ENCODE results near the gene MED26. TPM values are rescaled to one million over a fixed set of nuclear protein-coding genes. Genes with fewer than 3 reads are reported as not detected.
"Not testable (repeated sequence)": the region's sequence is repeated elsewhere in the genome, so short reads cannot be mapped to it uniquely, and the experiment has no call there.

The MED26 gene
- total RNA-seq, 1 donor from 2014 or later, result 13.3 TPM

DNA sequence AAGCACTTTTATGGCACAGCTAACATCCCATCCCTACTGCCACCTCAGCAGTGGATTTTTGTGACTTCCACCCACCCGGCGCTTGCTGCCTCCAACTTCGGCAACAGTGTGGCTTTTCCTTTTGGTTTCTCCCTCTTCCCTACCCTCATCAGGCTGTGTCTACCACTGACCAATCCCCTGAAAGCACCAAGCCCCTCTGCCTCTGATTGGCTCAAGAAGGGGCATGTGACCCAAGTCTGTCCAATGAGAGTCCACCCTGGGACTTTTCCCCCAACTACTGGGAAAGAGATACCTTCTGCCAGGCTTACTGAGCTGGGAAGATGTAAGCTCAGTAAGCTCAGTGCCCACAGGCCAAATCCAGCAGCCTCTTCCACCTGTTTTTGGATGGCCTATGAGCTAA lies 26.1 kb upstream of the MED26 start:
- no peaks in the 10 kb centered on the region for H3K9me3 Mint-ChIP-seq
- TF ChIP-seq, protein P1, sequence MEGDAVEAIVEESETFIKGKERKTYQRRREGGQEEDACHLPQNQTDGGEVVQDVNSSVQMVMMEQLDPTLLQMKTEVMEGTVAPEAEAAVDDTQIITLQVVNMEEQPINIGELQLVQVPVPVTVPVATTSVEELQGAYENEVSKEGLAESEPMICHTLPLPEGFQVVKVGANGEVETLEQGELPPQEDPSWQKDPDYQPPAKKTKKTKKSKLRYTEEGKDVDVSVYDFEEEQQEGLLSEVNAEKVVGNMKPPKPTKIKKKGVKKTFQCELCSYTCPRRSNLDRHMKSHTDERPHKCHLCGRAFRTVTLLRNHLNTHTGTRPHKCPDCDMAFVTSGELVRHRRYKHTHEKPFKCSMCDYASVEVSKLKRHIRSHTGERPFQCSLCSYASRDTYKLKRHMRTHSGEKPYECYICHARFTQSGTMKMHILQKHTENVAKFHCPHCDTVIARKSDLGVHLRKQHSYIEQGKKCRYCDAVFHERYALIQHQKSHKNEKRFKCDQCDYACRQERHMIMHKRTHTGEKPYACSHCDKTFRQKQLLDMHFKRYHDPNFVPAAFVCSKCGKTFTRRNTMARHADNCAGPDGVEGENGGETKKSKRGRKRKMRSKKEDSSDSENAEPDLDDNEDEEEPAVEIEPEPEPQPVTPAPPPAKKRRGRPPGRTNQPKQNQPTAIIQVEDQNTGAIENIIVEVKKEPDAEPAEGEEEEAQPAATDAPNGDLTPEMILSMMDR (IDR thresholded peaks at IDR 0.05; ENCODE audit: unreplicated experiment), result no peak
- H3K36me3 Mint-ChIP-seq, result peaks cover 55% of the 10 kb centered on the region
- peaks cover 10% of the 10 kb centered on the region for H3K4me1 Mint-ChIP-seq
- H3K27ac Mint-ChIP-seq, result no peak overlapping the region
- H3K4me3 Mint-ChIP-seq, result no peak overlapping the region
- no peaks in the 10 kb centered on the region for H3K27me3 Mint-ChIP-seq (ENCODE audit: low read depth)
- no peak for DNase-seq (ENCODE audit: low spot score in 2 of 2, unreplicated experiment in 2 of 2)

DNA sequence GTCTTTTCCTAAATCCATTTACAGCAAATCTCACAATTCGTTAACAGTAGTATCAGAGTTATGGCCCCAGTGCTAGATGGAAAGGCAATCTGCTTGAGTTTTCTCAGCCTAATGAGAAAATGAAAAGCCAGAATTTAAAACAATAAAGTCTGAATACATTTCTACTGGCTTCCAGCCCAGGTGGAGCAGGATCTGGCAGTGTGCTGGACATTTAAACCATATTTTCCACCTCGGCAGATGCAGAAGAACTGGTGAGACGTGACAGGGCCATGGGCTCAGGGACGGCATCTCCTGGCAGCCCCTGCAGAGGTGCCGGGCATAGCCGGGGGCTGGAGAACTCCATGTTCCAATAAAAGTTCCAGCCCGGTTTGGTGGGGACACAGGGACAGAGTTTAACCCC lies 24.9 kb upstream of the MED26 start:
- Mint-ChIP-seq H3K9me3 (no peaks in the 10 kb centered on the region), H3K4me3 (no peak overlapping the region), H3K36me3 (peaks cover 55% of the 10 kb centered on the region), H3K27ac (no peak overlapping the region), H3K27me3 (ENCODE audit: low read depth) (no peaks in the 10 kb centered on the region), H3K4me1 (no peaks in the 10 kb centered on the region)
- TF ChIP-seq, protein P1 (IDR thresholded peaks at IDR 0.05; ENCODE audit: unreplicated experiment), result no peak
- DNase-seq (ENCODE audit: low spot score in 2 of 2, unreplicated experiment in 2 of 2), result no peak

DNA sequence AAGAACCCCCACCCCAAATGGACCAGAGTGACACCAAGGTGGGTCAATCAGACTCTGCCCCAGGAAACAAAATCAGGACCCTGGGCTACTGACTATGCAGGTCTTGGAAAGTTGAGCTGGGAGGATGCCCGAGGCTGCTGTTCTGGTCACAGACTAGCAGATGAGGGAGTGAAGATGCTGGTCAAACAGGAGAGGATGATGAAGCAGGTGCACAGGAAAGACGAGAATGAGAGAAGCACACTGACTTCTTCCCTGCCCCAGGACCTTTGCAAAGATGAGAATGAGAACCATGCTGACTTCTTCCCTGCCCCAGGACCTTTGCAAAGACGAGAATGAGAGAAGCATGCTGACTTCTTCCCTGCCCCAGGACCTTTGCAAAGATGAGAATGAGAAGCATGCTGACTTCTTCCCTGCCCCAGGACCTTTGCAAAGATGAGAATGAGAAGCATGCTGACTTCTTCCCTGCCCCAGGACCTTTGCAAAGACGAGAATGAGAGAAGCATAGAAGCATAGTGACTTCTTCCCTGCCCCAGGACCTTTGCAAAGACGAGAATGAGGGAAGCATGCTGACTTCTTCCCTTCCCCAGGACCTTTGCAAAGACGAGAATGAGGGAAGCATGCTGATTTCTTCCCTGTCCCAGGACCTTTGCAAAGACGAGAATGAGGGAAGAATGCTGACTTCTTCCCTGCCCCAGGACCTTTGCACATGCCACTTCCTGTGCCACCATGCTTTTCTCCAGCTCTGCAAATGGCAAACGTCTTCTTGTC lies 23.6 kb upstream of the MED26 start:
- H3K27ac Mint-ChIP-seq; H3K4me3 Mint-ChIP-seq; H3K4me1 Mint-ChIP-seq; H3K9me3 Mint-ChIP-seq; H3K27me3 Mint-ChIP-seq (ENCODE audit: low read depth); DNase-seq (ENCODE audit: low spot score in 2 of 2, unreplicated experiment in 2 of 2): not testable (repeated sequence)
- peaks cover 50% of the 10 kb centered on the region for H3K36me3 Mint-ChIP-seq

DNA sequence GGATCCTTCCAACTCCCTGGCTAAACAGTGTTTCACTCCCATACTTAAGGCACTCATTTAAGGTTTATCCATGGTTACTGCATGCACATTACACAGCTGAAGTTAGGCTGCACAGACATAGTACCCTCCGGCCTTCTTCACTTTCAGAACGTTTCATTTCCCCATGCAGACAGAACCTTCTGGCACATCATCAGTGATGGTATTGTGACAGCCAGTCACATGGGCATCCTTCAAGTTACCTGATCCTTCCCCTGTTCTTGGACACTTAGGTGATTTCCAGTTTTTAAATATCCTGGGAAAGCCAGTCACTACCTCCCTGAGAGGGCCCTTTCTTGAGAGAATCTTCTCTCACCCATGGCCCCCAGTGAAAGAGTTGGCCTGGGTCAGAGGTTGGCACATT lies 22.8 kb upstream of the MED26 start:
- TF ChIP-seq, protein P1 (IDR thresholded peaks at IDR 0.05; ENCODE audit: unreplicated experiment), result no peak
- H3K4me3 Mint-ChIP-seq, result no peak overlapping the region
- no peaks in the 10 kb centered on the region for H3K4me1 Mint-ChIP-seq
- H3K27me3 Mint-ChIP-seq (ENCODE audit: low read depth), result no peaks in the 10 kb centered on the region
- no peak overlapping the region for H3K27ac Mint-ChIP-seq
- DNase-seq (ENCODE audit: low spot score in 2 of 2, unreplicated experiment in 2 of 2), result no peak
- H3K36me3 Mint-ChIP-seq, result peaks cover 49% of the 10 kb centered on the region
- H3K9me3 Mint-ChIP-seq, result no peaks in the 10 kb centered on the region

DNA sequence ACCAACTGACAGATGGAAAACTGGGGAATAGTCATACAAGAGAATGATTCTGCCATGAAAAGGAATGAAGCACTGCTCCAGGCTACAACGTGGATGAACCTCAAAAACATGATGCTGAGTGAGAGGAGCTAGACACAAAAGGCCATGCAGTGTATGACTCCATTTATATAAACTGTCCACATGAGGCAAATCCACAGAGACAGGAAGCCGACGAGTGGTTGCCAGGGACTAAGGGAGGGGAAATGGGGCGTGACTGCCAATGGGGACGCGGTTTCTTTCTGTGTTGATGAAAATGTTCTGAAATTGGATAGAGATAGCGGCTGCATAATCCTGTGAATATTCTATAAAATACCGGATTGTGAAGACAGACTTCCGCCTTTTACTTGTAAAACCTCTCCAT lies 21.7 kb upstream of the MED26 start:
- Mint-ChIP-seq H3K27me3 (ENCODE audit: low read depth) (no peaks in the 10 kb centered on the region), H3K4me1 (no peaks in the 10 kb centered on the region), H3K36me3 (peaks cover 52% of the 10 kb centered on the region), H3K4me3 (no peak overlapping the region), H3K27ac (no peak overlapping the region), H3K9me3 (no peaks in the 10 kb centered on the region)
- TF ChIP-seq, protein P1 (IDR thresholded peaks at IDR 0.05; ENCODE audit: unreplicated experiment), result no peak
- no peak for DNase-seq (ENCODE audit: low spot score in 2 of 2, unreplicated experiment in 2 of 2)

DNA sequence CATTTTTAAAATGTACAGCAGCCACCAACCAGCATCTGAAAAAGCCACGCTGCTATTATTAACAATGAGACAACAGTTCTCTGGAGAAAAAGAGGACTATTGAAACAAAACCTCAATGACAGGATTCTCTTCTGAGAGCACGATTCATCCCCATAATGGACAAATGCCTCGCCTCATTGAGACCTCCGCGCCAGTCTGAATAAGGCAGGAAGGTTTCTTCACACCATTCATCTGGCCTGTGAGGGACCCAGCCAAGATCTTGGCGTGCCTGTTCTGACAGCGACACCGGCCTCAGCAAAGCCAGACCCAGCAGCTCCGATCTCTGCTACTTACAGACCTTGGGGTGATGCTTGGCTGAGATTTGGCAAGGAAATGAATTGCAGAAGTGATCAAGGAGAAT lies 17.1 kb upstream of the MED26 start:
- no peaks in the 10 kb centered on the region for H3K27me3 Mint-ChIP-seq (ENCODE audit: low read depth)
- H3K36me3 Mint-ChIP-seq, result peaks cover 39% of the 10 kb centered on the region
- H3K9me3 Mint-ChIP-seq, result no peaks in the 10 kb centered on the region
- no peaks in the 10 kb centered on the region for H3K4me1 Mint-ChIP-seq
- TF ChIP-seq, protein P1 (IDR thresholded peaks at IDR 0.05; ENCODE audit: unreplicated experiment), result no peak
- no peak for DNase-seq (ENCODE audit: low spot score in 2 of 2, unreplicated experiment in 2 of 2)
- H3K4me3 Mint-ChIP-seq, result no peak overlapping the region
- no peak overlapping the region for H3K27ac Mint-ChIP-seq

Data from mesothelial cell of epicardium (in vitro differentiated cells).